ENCODE results near the gene GNB3. TPM values are rescaled to one million over a fixed set of nuclear protein-coding genes. Genes with fewer than 3 reads are reported as not detected.
"Not testable (repeated sequence)": the region's sequence is repeated elsewhere in the genome, so short reads cannot be mapped to it uniquely, and the experiment has no call there.

Gene GNB3
- total RNA-seq, 2 donors from 2014 or later, result not detected

DNA sequence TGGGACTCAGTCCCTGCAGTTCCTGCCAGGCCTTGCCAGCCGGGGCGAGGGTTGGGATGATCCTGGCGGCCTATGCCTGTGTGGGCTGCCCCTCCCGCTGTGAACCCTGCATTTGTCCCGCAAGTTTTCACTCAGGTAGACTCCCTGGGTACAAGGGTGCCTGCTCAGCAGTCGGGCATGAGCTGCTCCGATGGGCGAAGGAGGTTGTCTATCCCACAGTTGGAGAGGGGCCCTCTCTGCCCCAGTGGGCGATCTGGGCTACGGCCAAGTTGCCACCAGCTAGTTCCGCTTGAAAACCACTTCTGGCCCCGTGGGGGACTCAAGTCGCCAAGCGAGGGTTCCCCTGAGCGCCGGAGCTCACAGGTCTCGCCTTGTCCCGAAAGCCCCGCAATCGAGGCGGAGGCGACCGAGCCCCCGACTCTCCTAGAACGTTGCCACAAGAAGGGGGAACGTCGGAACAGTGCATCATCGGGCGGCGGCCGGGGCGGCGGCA, 26.2 kb downstream of the GNB3 start:
- Mint-ChIP-seq H3K9me3 (no peaks in the 10 kb centered on the region), H3K27me3 (no peaks in the 10 kb centered on the region), H3K36me3 (peaks cover 15% of the 10 kb centered on the region), H3K4me1 (ENCODE audit: low read depth in 2 of 2) (peaks cover 38% of the 10 kb centered on the region in 2 donors), H3K27ac (peak overlapping the region; percentile 84 to 95), H3K4me3 (peak overlapping the region; percentile 94)
- no peak for DNase-seq (ENCODE audit: low spot score)
- ATAC-seq, result peak in 1 of 2 donors; percentile 2

DNA sequence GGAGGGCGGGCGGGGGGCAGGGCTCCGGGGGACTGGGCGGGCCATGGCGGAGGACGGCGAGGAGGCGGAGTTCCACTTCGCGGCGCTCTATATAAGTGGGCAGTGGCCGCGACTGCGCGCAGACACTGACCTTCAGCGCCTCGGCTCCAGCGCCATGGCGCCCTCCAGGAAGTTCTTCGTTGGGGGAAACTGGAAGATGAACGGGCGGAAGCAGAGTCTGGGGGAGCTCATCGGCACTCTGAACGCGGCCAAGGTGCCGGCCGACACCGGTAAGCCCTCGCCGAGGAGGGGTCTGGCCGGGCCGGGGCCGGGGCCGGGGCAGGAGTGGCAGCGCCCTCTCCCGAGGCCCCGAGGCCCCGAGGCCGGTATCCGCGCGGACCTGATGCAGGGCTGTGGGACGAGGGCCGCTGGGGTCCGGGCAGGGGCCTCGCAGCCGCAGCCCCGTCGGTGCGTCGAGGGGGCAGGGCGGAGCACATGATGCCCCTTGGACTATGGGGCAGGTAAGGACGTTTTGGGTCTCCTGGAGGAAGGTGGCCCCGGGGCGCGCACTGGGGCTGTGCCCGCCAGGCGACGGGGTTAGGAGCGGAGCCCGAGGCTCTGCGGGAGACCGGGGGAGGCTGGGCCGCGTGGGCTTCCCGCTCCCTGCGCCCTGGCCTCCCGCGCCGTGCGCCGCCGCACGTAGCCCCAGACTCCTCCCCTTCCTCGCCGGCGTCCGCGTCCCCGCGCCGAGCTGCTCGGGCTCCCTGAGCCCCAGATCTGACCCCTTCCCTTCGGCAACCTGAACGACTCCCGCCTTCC, 26.9 kb downstream of the GNB3 start, which contains the start of gene TPI1:
Gene TPI1, plus strand, starts transcription at position 119 of the 798 bp plus-strand sequence. Its CDS starts 36 bp downstream, at position 155.
- H3K27me3 Mint-ChIP-seq, result no peaks in the 10 kb centered on the region
- H3K4me3 Mint-ChIP-seq, result peak within 1 kb of the TSS; percentile 94
- H3K9me3 Mint-ChIP-seq, result no peaks in the 10 kb centered on the region
- peaks cover 44 to 45% of the 10 kb centered on the region in 2 donors for H3K4me1 Mint-ChIP-seq (ENCODE audit: low read depth in 2 of 2)
- peaks cover 15% of the 10 kb centered on the region for H3K36me3 Mint-ChIP-seq
- H3K27ac Mint-ChIP-seq, result peak within 1 kb of the TSS; percentile 84 to 95
- peak; percentile 89 for DNase-seq (ENCODE audit: low spot score)
- peak; percentile 88 to 92 for ATAC-seq

DNA sequence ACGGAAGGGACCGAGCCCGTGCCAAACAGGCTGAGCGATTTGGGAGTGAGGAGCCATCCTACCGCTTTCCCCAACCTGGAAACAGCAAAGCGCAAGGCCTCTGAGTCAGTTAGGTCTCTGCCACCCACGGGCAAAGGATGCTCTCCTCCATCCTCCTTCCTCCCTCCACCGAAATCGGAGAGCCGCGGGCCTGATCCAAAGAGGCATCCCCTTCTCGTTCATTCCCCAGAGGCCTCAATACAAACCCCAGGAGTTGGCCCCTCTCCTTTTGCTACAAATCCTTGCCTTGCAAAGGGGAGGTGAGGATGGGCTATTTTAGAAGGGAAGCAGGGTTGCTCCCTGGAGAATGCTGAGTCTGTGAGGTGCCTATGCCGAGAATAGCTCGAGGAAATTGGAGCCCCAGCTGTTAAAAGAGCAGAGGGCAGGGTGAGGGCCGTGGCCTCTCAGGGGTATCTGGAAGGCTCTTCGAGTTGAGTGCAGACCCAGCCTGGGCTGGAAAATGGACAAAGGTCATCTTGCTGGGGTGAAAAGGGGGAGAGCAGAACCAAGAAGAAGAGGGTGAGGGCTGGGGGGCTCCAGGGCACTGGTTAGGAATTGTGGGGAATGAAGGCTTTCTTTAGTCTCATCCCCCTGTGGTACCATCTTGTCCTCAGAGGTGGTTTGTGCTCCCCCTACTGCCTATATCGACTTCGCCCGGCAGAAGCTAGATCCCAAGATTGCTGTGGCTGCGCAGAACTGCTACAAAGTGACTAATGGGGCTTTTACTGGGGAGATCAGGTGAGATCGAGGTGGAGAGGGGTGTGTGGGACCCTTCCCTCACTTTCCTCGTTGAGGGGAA, 27.7 kb downstream of the GNB3 start:
- H3K27me3 Mint-ChIP-seq, result no peaks in the 10 kb centered on the region
- peak in 1 of 2 donors; percentile 0 for ATAC-seq

DNA sequence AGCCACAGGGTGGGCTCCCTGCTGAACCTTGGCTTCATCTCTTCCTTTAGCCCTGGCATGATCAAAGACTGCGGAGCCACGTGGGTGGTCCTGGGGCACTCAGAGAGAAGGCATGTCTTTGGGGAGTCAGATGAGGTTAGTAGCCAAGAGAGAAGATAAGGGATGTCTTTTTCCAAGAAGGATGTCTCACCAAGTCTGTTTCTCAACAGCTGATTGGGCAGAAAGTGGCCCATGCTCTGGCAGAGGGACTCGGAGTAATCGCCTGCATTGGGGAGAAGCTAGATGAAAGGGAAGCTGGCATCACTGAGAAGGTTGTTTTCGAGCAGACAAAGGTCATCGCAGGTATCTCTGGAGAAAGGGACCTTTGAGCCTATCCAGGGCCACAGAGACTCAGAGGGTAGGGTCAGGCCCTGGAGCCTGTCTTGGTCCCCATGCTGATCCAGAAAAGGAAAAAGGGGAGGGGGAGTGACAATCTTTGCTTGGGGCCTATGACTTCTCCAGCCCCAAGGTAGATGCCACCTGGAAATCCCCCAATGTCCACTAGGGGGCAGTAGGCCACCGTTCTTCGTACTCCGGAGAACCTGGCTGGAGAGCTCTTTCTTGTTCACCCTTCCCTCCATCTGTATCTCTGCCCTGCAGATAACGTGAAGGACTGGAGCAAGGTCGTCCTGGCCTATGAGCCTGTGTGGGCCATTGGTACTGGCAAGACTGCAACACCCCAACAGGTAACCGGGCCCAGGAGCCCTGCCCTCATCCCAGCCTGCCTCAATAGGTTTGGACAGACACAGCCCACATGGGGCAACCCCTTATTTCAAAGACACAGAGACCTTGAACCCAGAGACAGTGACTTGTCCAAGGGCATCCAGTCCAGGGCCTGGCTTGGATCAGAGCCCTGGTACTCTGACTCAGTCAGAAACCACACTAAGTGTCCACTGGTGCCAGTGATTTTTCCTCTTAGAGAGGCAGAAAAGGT, 28.6 kb downstream of the GNB3 start:
- Mint-ChIP-seq H3K4me1 (ENCODE audit: low read depth in 2 of 2) (peaks cover 44 to 54% of the 10 kb centered on the region in 2 donors), H3K27ac (peak overlapping the region; percentile 84 to 95), H3K9me3 (no peaks in the 10 kb centered on the region), H3K36me3 (peaks cover 15% of the 10 kb centered on the region), H3K27me3 (no peaks in the 10 kb centered on the region), H3K4me3 (peak overlapping the region; percentile 94)
- DNase-seq (ENCODE audit: low spot score) (peak; percentile 80), ATAC-seq (no peak)

More for the DNA sequence above, 27.7 kb downstream of the GNB3 start:
- H3K27ac Mint-ChIP-seq, result peak overlapping the region; percentile 84 to 95
- peak overlapping the region; percentile 94 for H3K4me3 Mint-ChIP-seq
- peaks cover 15% of the 10 kb centered on the region for H3K36me3 Mint-ChIP-seq
- no peaks in the 10 kb centered on the region for H3K9me3 Mint-ChIP-seq
- H3K4me1 Mint-ChIP-seq (ENCODE audit: low read depth in 2 of 2), result peaks cover 44 to 49% of the 10 kb centered on the region in 2 donors
- peak; percentile 60 for DNase-seq (ENCODE audit: low spot score)

DNA sequence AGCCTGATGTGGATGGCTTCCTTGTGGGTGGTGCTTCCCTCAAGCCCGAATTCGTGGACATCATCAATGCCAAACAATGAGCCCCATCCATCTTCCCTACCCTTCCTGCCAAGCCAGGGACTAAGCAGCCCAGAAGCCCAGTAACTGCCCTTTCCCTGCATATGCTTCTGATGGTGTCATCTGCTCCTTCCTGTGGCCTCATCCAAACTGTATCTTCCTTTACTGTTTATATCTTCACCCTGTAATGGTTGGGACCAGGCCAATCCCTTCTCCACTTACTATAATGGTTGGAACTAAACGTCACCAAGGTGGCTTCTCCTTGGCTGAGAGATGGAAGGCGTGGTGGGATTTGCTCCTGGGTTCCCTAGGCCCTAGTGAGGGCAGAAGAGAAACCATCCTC, 29.6 kb downstream of the GNB3 start:
- DNase-seq (ENCODE audit: low spot score); ATAC-seq; H3K27me3 Mint-ChIP-seq; H3K9me3 Mint-ChIP-seq: not testable (repeated sequence)
- Mint-ChIP-seq H3K27ac (peak overlapping the region; percentile 84 to 93), H3K4me3 (peak overlapping the region; percentile 94), H3K4me1 (ENCODE audit: low read depth in 2 of 2) (peaks cover 49 to 58% of the 10 kb centered on the region in 2 donors), H3K36me3 (peaks cover 15% of the 10 kb centered on the region)

DNA sequence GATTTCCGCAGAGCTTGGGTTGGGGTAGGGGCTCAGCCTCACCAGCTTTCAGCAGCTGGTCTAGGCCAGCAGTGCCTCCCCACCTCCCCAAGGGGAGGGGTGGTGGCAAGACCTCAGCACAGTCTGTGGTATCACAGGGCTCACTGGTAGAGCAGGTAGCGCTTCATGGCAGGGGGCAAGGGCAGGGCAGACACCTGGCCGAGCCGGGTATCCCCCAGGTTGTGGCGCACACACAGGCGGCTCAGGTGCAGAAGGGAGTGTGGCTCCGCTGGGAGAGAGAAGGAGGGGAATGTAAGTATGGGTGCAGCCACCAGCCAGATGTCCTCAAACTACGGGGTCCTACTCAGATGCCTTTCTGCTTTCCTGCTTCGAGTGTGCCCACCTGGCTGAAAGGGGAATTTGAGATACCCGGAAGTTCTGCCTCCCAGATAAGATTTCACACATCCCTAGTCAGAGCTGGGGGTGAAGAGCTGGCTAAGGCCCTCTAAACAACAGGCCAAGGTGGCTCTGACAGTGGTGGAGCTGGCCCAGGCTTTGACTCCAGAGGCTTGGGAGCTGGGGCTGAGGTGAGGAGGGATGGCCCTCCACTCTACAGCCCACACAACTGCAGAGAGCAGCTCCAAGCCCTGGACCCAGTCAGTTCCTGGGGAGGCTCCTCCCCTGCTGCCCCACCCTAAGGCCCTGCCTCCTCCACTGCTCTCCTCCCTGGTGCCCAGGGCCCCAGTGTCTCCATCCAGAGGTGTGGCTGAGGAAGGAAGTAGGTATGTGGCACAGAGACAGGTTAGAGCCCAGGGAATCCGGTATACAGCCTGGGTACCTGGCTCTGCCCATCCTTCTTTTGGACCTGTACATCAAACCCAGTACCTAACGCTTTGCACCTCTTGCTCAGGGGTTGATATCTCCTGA, 30.6 kb downstream of the GNB3 start:
- Mint-ChIP-seq H3K4me3 (peak overlapping the region; percentile 94), H3K36me3 (peaks cover 20% of the 10 kb centered on the region), H3K9me3 (no peaks in the 10 kb centered on the region), H3K27ac (peak overlapping the region; percentile 84 to 93), H3K27me3 (no peaks in the 10 kb centered on the region), H3K4me1 (ENCODE audit: low read depth in 2 of 2) (peaks cover 54 to 62% of the 10 kb centered on the region in 2 donors)
- no peak for ATAC-seq
- DNase-seq (ENCODE audit: low spot score), result no peak

DNA sequence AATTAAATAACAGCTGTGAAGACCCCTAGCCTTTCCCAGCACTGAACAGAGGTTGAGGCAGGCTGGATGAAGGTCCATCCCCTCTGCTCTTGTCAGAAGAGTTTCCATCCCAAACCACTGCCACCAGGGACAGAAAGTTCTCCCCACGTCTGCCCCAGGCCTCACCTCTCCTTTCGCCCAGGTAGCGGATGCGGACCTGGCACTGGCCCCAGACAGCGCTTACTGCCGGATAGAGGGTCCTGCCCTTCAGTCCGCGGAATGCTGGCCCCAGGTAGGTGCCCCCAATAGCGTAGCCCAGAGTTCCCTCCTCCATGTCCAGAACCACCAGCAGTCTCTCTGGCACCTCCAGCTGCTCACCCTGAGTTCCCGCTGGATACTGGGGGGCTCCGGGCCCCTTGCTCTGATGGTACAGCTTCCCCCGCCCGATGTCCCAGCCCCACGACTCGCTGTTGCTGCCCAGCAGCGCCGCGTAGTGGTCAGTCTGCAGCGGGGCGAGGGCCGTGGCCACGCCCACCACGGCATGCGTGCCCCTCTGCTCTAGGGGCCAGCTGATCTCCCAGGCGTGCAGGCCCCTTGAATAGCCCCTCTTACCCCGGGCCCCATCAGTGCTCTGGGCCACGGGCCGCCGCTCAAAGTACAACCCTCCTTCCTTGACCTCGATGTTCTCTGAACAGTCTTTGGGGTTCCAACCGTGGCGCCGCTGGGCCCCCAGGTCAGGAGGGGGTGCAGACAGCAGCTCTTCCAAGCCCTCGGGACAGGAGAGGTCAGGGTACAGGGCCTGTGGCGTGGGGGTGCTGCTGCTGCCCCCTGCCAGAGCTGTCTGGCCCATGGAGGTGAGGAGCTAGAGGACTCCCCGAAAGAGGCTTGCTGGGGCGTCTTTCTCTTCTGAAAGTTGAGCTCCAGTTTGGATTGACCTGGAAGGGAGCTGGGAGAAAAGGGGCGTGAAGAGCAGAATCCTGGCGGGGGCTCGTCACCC, 31.6 kb downstream of the GNB3 start:
- ATAC-seq (peak; percentile 58 to 61), DNase-seq (ENCODE audit: low spot score) (peak; percentile 86)
- H3K27ac Mint-ChIP-seq, result peak overlapping the region; percentile 84 to 93
- H3K9me3 Mint-ChIP-seq, result no peaks in the 10 kb centered on the region
- H3K4me1 Mint-ChIP-seq (ENCODE audit: low read depth in 2 of 2), result peaks cover 54 to 60% of the 10 kb centered on the region in 2 donors
- peak overlapping the region; percentile 94 for H3K4me3 Mint-ChIP-seq
- no peaks in the 10 kb centered on the region for H3K27me3 Mint-ChIP-seq
- H3K36me3 Mint-ChIP-seq, result peaks cover 20% of the 10 kb centered on the region

DNA sequence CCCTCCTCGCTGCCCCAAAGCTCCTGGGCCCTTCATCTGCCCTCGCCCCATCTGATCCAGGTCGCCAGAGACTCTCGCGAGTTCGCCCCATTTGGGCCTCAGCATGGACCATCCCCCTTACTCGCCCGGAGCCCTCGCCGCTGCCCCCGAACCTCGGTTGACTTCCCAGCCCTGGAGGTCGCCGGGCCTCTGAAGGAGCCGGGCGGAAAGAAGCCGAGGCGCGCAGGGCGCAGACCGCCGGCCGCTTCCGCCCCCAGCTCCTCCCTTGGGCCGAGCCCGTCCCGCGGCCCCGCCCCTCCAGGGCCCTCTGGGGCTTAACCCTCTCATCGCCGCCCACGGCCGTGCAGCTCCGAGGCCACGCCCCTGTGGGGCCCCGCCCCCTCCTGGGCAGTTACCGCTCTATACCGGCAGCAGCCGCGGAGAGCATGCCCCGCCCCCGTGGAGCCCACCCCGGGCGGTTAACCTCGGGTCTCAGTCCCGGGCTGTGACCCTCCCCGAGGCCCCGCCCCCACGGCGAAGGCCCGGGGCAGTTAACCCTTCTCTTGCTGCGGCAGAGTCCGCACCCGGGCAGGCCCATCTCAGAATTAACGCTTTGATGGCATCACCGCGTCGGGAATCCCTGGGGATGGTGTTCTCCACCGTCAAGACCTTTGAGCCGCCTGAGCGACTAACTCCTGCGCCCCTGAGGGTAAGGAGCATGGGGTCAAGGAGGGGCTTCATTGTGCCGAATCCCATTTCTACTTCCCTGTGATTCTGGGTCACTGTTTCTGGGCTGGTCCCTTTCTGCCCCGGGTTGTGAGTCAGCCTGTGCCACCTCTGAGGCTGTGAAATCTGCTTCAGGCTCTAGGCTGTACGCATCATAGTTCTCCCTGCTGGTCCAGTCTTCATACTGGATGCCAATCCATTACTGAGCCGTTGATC, 32.6 kb downstream of the GNB3 start, which contains the start of gene SPSB2:
Gene SPSB2, minus strand, starts transcription at position 210 of the 921 bp plus-strand sequence. CDS start 402 bp downstream, outside the sequence.
- H3K4me1 Mint-ChIP-seq (ENCODE audit: low read depth in 2 of 2), result peaks cover 50 to 56% of the 10 kb centered on the region in 2 donors
- H3K27ac Mint-ChIP-seq, result peak within 1 kb of the TSS; percentile 84 to 93
- DNase-seq (ENCODE audit: low spot score), result peak; percentile 100
- H3K9me3 Mint-ChIP-seq, result no peaks in the 10 kb centered on the region
- H3K27me3 Mint-ChIP-seq, result no peaks in the 10 kb centered on the region
- H3K36me3 Mint-ChIP-seq, result peaks cover 18% of the 10 kb centered on the region
- ATAC-seq, result peak; percentile 93
- H3K4me3 Mint-ChIP-seq, result peak within 1 kb of the TSS; percentile 94

DNA sequence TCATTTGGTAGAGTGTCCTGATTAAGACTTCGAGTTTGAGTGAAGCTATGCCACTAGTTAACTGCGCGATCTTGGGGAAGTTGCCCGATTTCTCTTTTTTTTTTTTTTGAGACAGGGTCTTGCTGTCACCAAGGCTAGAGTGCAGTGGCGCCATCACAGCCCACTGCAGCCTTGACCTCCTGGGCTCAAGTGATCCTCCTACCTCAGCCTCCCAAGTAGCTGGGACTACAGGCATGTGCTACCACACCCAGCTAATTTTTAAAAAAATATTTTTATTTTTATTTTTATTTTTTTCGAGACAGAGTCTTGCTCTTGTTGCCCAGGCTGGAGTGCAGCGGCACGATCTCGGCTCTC, 33.3 kb downstream of the GNB3 start:
- peak overlapping the region; percentile 84 to 93 for H3K27ac Mint-ChIP-seq
- not testable (repeated sequence) for H3K9me3 Mint-ChIP-seq, H3K27me3 Mint-ChIP-seq, ATAC-seq
- H3K4me3 Mint-ChIP-seq, result peak overlapping the region; percentile 94
- peak; percentile 8 for DNase-seq (ENCODE audit: low spot score)
- H3K4me1 Mint-ChIP-seq (ENCODE audit: low read depth in 2 of 2), result peaks cover 44 to 50% of the 10 kb centered on the region in 2 donors
- H3K36me3 Mint-ChIP-seq, result peaks cover 12% of the 10 kb centered on the region

DNA sequence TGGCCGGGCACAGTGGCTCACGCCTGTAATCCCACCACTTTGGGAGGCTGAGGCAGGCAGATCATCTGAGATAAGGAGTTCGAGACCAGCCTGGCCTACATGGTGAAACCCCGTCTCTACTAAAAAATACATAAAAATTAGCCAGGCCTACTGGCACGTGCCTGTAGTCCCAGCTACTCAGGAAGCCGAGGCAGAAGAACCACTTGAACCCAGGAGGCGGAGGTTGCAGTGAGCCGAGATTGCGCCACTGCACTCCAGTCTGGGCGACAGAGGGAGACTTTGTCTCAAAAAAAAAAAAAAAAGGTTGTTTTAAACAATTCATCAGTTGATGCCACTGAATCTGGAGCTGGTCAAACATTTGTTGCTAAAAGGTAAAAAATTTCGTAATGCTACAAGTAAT, 39.1 kb downstream of the GNB3 start:
- H3K4me3 Mint-ChIP-seq; H3K27ac Mint-ChIP-seq; H3K4me1 Mint-ChIP-seq (ENCODE audit: low read depth in 2 of 2); DNase-seq (ENCODE audit: low spot score); H3K9me3 Mint-ChIP-seq; ATAC-seq; H3K27me3 Mint-ChIP-seq: not testable (repeated sequence)
- H3K36me3 Mint-ChIP-seq, result peaks cover 11% of the 10 kb centered on the region
